K562 (cell line): Measurements from ENCODE around the gene TUBA1B. TPM values are rescaled to one million over a fixed set of nuclear protein-coding genes. Genes with fewer than 3 reads are reported as not detected.
A peak's percentile ranks its signal among the peaks of the same experiment; 100 is the strongest.

Experiments
- ARID4B ChIP-seq: sonication (generic); formaldehyde crosslinking; IDR thresholded peaks from 2 replicates; pipeline ENCODE4 v1.8.0; 2022; ENCODE audit warnings: mild to moderate bottlenecking, missing genetic modification reagents
- CBX2 ChIP-seq: fragments of 200-600 bp; sonication (generic); IDR thresholded peaks from one replicate; pipeline ENCODE4 v1.6.1; 2012; ENCODE audit warnings: mild to moderate bottlenecking, low read length, inconsistent platforms; ENCODE audit not compliant: insufficient read depth, poor library complexity, severe bottlenecking
- E2F1 ChIP-seq: sonication (generic); formaldehyde crosslinking; IDR thresholded peaks from 2 replicates; pipeline ENCODE4 v1.8.1; 2023; ENCODE audit warnings: mild to moderate bottlenecking, missing genetic modification reagents, moderate library complexity
- E2F6 ChIP-seq, 2 experiments: IDR thresholded peaks; 2 replicates each; pipeline ENCODE4 v1.6.1; 2011; ENCODE audit warnings: borderline replicate concordance in 1 of 2, control low read depth in 1 of 2, low read depth in 1 of 2, low read length in 1 of 2, mild to moderate bottlenecking in 1 of 2, mixed read lengths in 1 of 2, moderate library complexity in 1 of 2; ENCODE audit not compliant: insufficient read depth in 1 of 2, insufficient read length in 1 of 2, poor library complexity in 1 of 2, severe bottlenecking in 1 of 2; ENCODE audit errors: extremely low read depth in 1 of 2
- MAFF ChIP-seq: IDR thresholded peaks from 2 replicates; pipeline ENCODE4 v1.6.1; 2012; ENCODE audit warnings: low read length, improper control_type of control experiment
- NFYB ChIP-seq: IDR thresholded peaks from 2 replicates; pipeline ENCODE4 v1.6.1; 2011; ENCODE audit warnings: mild to moderate bottlenecking, moderate library complexity; ENCODE audit not compliant: insufficient read length; ENCODE audit errors: extremely low read depth
- POLR3A ChIP-seq: IDR thresholded peaks from 2 replicates; pipeline ENCODE4 v1.6.1; 2011; ENCODE audit warnings: borderline replicate concordance, mild to moderate bottlenecking, moderate library complexity; ENCODE audit not compliant: insufficient read length, insufficient read depth; ENCODE audit errors: extremely low read depth
- SMARCB1 ChIP-seq: IDR thresholded peaks from 2 replicates; pipeline ENCODE4 v1.6.1; 2011; ENCODE audit warnings: improper control_type of control experiment, low read depth; ENCODE audit not compliant: insufficient read length
- SMARCE1 ChIP-seq: fragments of 450-650 bp; IDR thresholded peaks from 2 replicates; pipeline ENCODE4 v1.7.1; 2016; ENCODE audit warnings: mild to moderate bottlenecking
- ZBTB26 ChIP-seq: fragments of 450-650 bp; formaldehyde crosslinking; IDR thresholded peaks from 2 replicates; pipeline ENCODE4 v1.4.0; 2022; ENCODE audit warnings: missing genetic modification characterization
- ZNF395 ChIP-seq: fragments of 200-800 bp; sonication (Bioruptor generic); IDR thresholded peaks from 2 replicates; pipeline ENCODE4 v1.6.1; 2017; ENCODE audit warnings: missing genetic modification characterization, missing compliant biosample characterization
- polyA plus RNA-seq, 8 experiments: library from polyadenylated mRNA; depleted of rRNA in 4 of 8; stranded (reverse) in 5 of 8; unstranded in 3 of 8; fragments of >200 nt; fragmentation: Nextera tagmentation in 2 of 8; fragmentation: Illumina TruSeq in 1 of 8; extraction: Ambion mirVana in 2 of 8; extraction: Trizol in 1 of 8; gene quantifications; 2 replicates each; pipeline versions ENCODE4 v1.2.1 to v1.2.3, GENCODE V29; 2011 to 2014; ENCODE audit warnings: inconsistent platforms in 1 of 8, missing spikeins in 1 of 8
- total RNA-seq, 7 experiments: library from RNA; depleted of rRNA in 6 of 7; stranded (reverse); fragments of >200 nt in 6 of 7; fragmentation: Illumina TruSeq in 2 of 7; extraction: Trizol in 2 of 7; gene quantifications; 2 replicates each; pipeline versions ENCODE4 v1.2.1 to v1.2.3, GENCODE V29; 2011 to 2021; ENCODE audit warnings: low replicate concordance in 1 of 7

Gene TUBA1B
- total and polyA plus RNA-seq, 9 of the 15 experiments (the other 6 are each of a cell fraction or from before 2014, with no cell fraction given): 2,189 to 4,624 (median 2,628) TPM

- TF ChIP-seq ZNF395 (CRISPR knock-in tag) (peak; percentile 93; the same call in 1 of the 2 replicates), ARID4B (CRISPR knock-in tag) (peak; percentile 8; the same call in 1 of the 2 replicates), MAFF (no peak), E2F6 (IDR thresholded peaks at IDR 0.05; ENCODE audit: borderline replicate concordance in 1 of 2, extremely low read depth in 1 of 2, insufficient read depth in 1 of 2, insufficient read length in 1 of 2, low read depth in 1 of 2, low read length in 1 of 2, poor library complexity in 1 of 2, severe bottlenecking in 1 of 2) (peak; percentile 88 to 89), NFYB (no peak), POLR3A (no peak), CBX2 (no peak), SMARCE1 (peak; percentile 83), ZBTB26 (CRISPR knock-in tag) (no peak), SMARCB1 (no peak), E2F1 (CRISPR knock-in tag) (no peak)
These were observed 41.1 kb downstream of the TUBA1B start (continued) for GRCh38 chr12:49089821-49090773.
